ENCODE results near the gene MTURN.

MTURN gene

GRCh38 chr7:30144657-30145306 is 10.0 kb downstream of the MTURN start:
- no peak for DNase-seq (ENCODE audit: low read depth)
- no peak overlapping the region for H3K4me3 ChIP-seq (ENCODE audit: low read depth, low read length)
- TF ChIP-seq, protein P1, sequence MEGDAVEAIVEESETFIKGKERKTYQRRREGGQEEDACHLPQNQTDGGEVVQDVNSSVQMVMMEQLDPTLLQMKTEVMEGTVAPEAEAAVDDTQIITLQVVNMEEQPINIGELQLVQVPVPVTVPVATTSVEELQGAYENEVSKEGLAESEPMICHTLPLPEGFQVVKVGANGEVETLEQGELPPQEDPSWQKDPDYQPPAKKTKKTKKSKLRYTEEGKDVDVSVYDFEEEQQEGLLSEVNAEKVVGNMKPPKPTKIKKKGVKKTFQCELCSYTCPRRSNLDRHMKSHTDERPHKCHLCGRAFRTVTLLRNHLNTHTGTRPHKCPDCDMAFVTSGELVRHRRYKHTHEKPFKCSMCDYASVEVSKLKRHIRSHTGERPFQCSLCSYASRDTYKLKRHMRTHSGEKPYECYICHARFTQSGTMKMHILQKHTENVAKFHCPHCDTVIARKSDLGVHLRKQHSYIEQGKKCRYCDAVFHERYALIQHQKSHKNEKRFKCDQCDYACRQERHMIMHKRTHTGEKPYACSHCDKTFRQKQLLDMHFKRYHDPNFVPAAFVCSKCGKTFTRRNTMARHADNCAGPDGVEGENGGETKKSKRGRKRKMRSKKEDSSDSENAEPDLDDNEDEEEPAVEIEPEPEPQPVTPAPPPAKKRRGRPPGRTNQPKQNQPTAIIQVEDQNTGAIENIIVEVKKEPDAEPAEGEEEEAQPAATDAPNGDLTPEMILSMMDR (IDR thresholded peaks at IDR 0.05; ENCODE audit: low read depth, low read length, missing control alignments): no peak

- TF ChIP-seq, protein P1 (IDR thresholded peaks at IDR 0.05; ENCODE audit: low read depth, low read length, missing control alignments): no peak
- no peak overlapping the region for H3K4me3 ChIP-seq (ENCODE audit: low read depth, low read length)
- DNase-seq (ENCODE audit: low read depth): no peak
These were observed 10.7 kb downstream of the MTURN start for GRCh38 chr7:30145426-30145970.

DNA sequence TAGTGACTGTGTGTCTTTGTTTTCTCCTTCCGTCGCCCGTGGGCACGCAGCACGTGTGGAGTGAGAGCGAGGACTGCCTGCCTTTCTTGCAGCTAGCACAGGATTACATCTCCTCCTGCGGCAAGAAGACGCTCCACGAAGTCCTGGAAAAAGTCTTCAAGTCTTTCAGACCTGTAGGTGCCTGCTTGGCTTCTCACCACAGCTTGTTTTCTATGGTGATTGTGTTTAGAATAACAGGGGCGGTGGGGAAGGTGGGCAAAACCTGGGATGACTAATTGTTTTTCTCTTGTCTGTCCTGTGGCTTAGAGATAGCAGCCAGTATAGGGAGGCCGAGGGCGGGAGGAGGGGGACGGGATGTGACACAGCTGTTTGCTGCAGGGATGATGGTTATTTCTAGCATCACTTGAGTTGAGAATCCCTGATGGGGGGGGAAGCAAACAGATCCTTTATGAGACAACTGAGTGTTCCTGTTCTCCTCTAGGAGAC is 11.4 kb downstream of the MTURN start:
- no peak for DNase-seq (ENCODE audit: low read depth)
- H3K4me3 ChIP-seq (ENCODE audit: low read depth, low read length): no peak overlapping the region
- TF ChIP-seq, protein P1 (IDR thresholded peaks at IDR 0.05; ENCODE audit: low read depth, low read length, missing control alignments): no peak

DNA sequence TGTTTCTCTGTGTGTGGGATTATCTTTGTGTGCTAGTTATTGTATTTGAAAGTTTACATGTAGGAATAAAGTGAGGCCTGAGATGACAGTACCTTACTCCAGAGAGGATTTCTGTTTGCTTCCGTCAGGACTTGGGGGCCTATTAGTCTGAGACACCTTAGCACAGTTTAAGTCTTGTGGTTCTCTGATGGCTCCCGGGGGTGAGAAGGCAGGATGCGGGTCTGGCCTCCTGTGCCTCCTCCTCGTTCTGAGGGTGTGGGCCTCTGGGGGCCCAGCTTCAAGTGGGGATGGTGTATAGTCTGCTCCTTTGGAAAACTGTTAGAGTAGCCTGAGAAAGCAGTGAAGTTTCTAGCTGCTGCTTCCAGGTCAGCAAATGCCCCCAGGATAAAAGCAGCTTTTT is 12.4 kb downstream of the MTURN start:
- TF ChIP-seq, protein P1 (IDR thresholded peaks at IDR 0.05; ENCODE audit: low read depth, low read length, missing control alignments): no peak
- no peak overlapping the region for H3K4me3 ChIP-seq (ENCODE audit: low read depth, low read length)
- DNase-seq (ENCODE audit: low read depth): no peak

- TF ChIP-seq, protein P1 (IDR thresholded peaks at IDR 0.05; ENCODE audit: low read depth, low read length, missing control alignments): no peak
- no peak overlapping the region for H3K4me3 ChIP-seq (ENCODE audit: low read depth, low read length)
These were observed 13.0 kb downstream of the MTURN start for GRCh38 chr7:30147785-30148184.

GRCh38 chr7:30148426-30148825 is 13.6 kb downstream of the MTURN start:
- TF ChIP-seq, protein P1 (IDR thresholded peaks at IDR 0.05; ENCODE audit: low read depth, low read length, missing control alignments): no peak
- no peak for DNase-seq (ENCODE audit: low read depth)
- H3K4me3 ChIP-seq (ENCODE audit: low read depth, low read length): no peak overlapping the region

More at GRCh38 chr7:30147785-30148184, 13.0 kb downstream of the MTURN start:
- no peak for DNase-seq (ENCODE audit: low read depth)
